HG03066 (cell line): ENCODE results near the gene SDHD.

Experiments used
- ATAC-seq: cut with Tn5 transposase; IDR thresholded peaks from one replicate; pipeline ENCODE4 v1.9.1; 2021; ENCODE audit warnings: low read depth; ENCODE audit not compliant: unreplicated experiment

The SDHD gene

DNA sequence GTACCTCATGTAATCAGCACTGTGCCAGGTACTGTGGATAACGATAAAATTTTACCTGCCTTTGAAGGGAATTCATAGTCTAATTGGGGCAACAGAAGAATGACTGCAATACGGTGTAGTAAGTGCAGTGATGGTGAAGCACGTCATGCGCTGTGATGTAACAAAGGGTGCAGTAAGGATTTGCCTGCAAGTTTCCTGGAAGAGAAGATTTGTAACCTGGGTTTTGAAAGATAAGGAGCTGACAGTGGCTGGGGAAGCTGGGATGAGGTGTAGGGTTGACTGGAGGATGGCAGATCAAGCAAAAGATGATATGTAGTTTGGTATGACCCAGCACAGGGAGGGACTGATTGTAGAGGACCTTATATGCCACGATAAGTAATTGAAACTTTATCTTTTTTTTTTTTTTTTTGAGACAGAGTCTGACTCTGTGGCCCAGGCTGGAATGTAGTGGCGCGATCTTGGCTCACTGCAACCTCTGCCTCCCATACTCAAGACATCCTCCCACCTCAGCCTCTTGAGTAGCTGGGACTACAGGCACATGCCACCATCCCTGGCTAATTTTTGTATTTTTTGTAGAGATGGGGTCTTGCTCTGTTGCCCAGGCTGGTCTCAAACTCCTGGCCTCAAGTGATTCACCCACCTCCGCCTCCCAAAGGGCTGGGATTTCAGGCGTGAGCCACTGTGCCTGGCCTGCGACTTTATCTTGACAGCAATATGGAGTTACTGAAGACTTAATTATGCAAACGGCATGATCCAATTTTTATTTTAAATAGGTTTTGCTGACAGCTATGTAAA is 11.3 kb downstream of the SDHD start:
- no peak for ATAC-seq

- ATAC-seq, result no peak
Observed at GRCh38 chr11:112100462-112100861, 13.8 kb downstream of the SDHD start.

GRCh38 chr11:112103446-112103845 is 16.8 kb downstream of the SDHD start:
- ATAC-seq, result no peak

GRCh38 chr11:112106070-112106469 is 19.4 kb downstream of the SDHD start:
- no peak for ATAC-seq

- ATAC-seq, result no peak
Observed at GRCh38 chr11:112113539-112114457, 27.1 kb downstream of the SDHD start.

GRCh38 chr11:112114460-112114859 is 27.8 kb downstream of the SDHD start:
- no peak for ATAC-seq

GRCh38 chr11:112115386-112115785 is 28.7 kb downstream of the SDHD start:
- ATAC-seq, result no peak

DNA sequence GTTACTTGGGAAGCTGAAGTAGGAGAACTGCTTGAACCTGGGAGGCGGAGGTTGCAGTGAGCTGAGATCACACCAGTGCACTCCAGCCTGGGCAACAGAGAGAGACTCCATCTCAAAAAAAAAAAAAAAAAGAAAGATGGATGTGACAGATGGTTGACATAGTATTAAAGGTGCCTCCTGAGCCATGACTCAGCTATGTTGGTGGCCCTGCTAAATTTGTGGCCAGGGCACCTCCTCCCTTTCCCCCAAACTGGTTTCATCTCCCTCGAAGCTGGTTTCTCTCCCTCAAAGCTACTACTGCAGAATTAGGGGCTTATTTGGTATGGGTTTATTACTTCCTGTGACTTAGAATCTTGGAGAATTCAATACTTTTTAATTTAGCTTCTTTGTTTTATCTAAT is 31.5 kb downstream of the SDHD start:
- ATAC-seq, result no peak

DNA sequence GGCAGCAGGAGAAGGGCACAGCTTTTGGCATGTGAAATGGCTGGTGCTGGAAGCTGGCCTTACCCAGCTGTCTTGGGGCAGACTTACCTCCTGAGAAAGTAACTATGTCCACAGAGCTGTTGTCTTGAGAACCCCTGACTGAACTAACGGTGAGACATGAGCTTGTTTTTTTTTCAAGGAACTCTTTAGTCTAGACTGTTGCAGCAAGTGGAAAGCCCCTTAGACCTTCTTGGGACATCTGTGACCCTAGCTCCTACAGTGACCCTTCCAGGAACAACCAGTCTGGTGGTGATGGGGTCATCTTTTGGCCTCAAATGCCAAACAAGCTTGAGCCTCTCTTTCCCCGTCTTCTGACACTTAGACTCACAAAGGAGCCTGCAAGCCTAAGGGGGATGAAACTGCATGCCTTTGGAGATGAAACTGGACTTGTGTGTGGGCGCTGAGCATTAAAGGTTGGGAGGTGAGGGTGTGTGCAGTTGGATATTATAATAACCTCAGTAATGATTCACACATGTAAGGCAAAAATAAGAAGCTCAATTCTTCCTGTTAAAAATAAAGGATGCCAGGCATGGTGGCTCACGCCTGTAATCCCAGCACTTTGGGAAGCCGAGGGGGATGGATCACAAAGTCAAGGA is 35.4 kb downstream of the SDHD start:
- no peak for ATAC-seq

DNA sequence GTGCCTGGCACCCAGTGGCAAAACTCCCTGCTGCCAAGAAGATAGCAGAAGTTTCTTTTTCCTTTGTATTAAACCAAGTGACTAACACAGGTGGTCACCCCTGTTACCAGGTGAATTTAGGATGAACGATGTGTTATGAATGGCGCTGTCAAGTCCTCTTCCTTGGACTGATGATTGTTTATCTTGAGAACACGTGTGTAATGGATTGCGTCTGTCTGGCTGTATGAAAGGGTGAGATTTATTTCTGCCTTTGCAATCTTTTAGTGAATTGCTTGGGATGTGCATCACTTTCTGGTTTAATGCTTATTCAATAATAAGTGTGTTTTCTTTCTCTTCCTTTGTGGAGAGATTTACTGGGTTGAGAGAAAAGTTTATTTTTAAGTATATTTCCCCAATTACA is 36.5 kb downstream of the SDHD start:
- ATAC-seq, result no peak

- no peak for ATAC-seq
Observed at GRCh38 chr11:112127056-112127455, 40.4 kb downstream of the SDHD start.

DNA sequence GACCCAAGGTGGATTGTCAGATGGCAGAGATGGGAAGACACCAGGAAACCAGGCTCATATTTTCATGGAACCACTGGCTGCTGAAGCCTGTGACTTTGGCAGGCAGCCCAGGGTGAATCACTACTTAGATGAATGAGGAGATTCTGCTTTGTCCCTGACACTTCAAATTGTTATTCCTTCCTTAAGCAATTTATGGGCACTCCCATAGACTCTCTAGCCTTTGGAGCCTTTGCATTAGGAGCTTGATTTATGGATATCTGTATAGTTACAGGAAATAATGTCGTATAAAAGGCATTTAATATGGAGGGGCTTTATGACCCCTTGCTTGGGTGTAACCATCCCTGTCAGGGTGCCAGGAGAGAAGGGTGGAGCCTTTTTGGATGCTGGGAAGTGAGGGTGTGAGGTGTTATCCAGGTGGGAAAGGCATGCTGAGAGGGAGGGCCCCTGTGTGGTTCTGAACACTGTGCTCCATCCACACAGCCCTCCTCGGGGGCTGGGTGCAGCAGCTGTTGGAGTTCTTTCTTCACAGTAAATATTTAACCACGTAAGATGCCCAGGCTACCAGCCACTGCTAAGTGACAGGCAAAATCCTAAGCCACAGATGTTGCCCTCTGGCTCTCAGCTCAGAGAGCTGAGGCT is 41.9 kb downstream of the SDHD start:
- no peak for ATAC-seq

- no peak for ATAC-seq
Observed at GRCh38 chr11:112129656-112130055, 43.0 kb downstream of the SDHD start.

DNA sequence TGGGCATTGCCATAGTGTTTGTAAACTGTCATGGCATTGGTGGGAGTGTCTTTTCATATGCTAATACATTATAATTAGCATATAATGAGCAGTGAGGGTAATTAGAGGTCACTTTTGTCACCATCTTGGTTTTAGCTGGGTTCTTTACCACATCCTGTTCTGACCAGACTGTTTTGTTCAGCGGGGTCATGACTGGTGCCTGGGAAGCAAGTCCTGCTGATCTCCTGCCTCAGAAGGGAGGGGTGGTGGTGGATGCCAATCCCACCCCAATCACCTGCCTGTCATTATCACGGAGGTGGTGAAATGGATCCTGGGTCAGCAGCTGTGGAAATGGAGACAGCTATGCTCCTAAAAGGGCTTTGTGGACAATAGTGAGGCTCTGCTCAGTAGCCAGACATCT is 46.1 kb downstream of the SDHD start:
- no peak for ATAC-seq

DNA sequence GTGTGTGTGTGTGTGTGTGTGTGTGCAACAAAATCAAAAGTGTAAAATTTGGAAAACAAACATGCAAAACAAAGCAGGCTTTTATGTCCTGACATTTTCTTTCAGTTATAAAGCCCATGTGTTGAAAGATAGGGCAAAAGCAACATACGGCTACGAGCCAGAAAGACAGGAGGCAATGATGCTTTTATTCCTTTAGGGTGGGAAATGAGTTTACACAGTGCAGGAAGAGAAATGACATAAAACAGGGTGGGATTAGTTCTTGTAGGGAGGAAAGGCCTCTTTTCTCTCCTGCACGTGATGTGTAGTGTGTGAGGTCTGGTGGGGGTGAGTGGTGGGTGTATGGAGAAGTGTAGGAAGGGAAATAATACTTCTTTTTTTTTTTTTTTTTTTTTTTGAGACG is 47.8 kb downstream of the SDHD start:
- ATAC-seq, result no peak

- no peak for ATAC-seq
Observed at GRCh38 chr11:112143597-112143996, 56.9 kb downstream of the SDHD start.
